ENCODE measurements around the gene CHRNA10.

DNA sequence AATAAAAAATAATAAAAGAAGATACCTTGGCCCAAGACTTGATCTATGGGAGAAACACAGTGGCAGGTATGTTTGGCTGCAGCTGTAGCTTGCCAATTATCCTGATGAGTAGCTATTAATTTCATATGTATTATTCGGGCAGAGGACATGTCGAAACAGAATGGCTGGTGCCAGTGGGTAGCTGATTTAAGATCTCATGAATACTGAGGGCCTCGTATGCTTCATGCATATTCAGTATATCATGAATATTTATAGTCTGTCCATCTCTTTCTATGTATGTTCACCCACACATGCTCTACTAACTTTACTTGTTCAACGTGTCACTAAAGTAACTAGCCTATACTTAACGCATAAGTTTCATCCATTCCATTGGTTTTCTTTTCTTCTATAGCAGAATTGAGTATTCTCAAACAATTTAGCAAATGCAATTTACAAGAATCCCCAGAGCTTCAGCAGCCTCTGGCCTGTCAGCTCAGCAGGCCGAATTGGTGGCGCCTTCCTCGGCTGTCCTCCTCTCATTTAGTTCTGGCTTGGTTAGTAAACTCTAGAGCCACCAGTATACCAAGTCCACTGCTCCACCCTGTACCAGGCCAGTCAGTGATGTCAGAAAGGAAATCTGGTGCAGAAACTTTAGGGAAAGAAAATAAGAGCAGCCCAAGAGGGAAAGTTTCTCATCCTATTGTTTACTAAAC lies 47.3 kb downstream of the CHRNA10 start:
- TF ChIP-seq POLR2AphosphoS5 (IDR thresholded peaks at IDR 0.05; ENCODE audit: low read depth) = no peak
- TF ChIP-seq, protein P1, sequence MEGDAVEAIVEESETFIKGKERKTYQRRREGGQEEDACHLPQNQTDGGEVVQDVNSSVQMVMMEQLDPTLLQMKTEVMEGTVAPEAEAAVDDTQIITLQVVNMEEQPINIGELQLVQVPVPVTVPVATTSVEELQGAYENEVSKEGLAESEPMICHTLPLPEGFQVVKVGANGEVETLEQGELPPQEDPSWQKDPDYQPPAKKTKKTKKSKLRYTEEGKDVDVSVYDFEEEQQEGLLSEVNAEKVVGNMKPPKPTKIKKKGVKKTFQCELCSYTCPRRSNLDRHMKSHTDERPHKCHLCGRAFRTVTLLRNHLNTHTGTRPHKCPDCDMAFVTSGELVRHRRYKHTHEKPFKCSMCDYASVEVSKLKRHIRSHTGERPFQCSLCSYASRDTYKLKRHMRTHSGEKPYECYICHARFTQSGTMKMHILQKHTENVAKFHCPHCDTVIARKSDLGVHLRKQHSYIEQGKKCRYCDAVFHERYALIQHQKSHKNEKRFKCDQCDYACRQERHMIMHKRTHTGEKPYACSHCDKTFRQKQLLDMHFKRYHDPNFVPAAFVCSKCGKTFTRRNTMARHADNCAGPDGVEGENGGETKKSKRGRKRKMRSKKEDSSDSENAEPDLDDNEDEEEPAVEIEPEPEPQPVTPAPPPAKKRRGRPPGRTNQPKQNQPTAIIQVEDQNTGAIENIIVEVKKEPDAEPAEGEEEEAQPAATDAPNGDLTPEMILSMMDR (IDR thresholded peaks at IDR 0.05; ENCODE audit: insufficient read depth, low read length) = no peak
- TF ChIP-seq SPI1 (IDR thresholded peaks at IDR 0.05; ENCODE audit: borderline replicate concordance, low read depth) = no peak
- TF ChIP-seq, protein P2, sequence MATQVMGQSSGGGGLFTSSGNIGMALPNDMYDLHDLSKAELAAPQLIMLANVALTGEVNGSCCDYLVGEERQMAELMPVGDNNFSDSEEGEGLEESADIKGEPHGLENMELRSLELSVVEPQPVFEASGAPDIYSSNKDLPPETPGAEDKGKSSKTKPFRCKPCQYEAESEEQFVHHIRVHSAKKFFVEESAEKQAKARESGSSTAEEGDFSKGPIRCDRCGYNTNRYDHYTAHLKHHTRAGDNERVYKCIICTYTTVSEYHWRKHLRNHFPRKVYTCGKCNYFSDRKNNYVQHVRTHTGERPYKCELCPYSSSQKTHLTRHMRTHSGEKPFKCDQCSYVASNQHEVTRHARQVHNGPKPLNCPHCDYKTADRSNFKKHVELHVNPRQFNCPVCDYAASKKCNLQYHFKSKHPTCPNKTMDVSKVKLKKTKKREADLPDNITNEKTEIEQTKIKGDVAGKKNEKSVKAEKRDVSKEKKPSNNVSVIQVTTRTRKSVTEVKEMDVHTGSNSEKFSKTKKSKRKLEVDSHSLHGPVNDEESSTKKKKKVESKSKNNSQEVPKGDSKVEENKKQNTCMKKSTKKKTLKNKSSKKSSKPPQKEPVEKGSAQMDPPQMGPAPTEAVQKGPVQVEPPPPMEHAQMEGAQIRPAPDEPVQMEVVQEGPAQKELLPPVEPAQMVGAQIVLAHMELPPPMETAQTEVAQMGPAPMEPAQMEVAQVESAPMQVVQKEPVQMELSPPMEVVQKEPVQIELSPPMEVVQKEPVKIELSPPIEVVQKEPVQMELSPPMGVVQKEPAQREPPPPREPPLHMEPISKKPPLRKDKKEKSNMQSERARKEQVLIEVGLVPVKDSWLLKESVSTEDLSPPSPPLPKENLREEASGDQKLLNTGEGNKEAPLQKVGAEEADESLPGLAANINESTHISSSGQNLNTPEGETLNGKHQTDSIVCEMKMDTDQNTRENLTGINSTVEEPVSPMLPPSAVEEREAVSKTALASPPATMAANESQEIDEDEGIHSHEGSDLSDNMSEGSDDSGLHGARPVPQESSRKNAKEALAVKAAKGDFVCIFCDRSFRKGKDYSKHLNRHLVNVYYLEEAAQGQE (IDR thresholded peaks at IDR 0.05; ENCODE audit: insufficient replicate concordance, low read depth) = no peak
- TF ChIP-seq GABPA (IDR thresholded peaks at IDR 0.05; ENCODE audit: low read depth) = no peak
